ENCODE results near the gene MKX. TPM values are rescaled to one million over a fixed set of nuclear protein-coding genes. Genes with fewer than 3 reads are reported as not detected.

Gene MKX
- total RNA-seq, 4 donors from 2014 or later = 0.19 to 3.3 (median 1.4) TPM

- Histone ChIP-seq H3K36me3 (no peaks in the 10 kb centered on the region), H3K27me3 (no peaks in the 10 kb centered on the region), H3K9me3 (no peaks in the 10 kb centered on the region), H3K4me1 (peaks cover 0 to 8% (median 5%) of the 10 kb centered on the region in 3 donors), H3K27ac (no peak overlapping the region), H3K4me3 (no peak overlapping the region)
- TF ChIP-seq POLR2A (IDR thresholded peaks at IDR 0.05) (no peak), CTCF (IDR thresholded peaks at IDR 0.05) (no peak)
- no peak for DNase-seq
- 47 to 51% methylated on average over 5 to 6 of the region's 6 CpGs for WGBS, 2 donors
- intact Hi-C loops (cut with DNase I) = no loop called here
Measured at GRCh38 chr10:27678166-27678565, 67.5 kb downstream of the MKX start.

- H3K27me3 ChIP-seq = no peaks in the 10 kb centered on the region
- TF ChIP-seq POLR2A (IDR thresholded peaks at IDR 0.05) (no peak), CTCF (IDR thresholded peaks at IDR 0.05) (no peak)
- intact Hi-C loops (cut with DNase I) = no loop called here
- no peak overlapping the region for H3K4me3 ChIP-seq
- no peak overlapping the region for H3K27ac ChIP-seq
- H3K9me3 ChIP-seq = no peaks in the 10 kb centered on the region
- no peak for DNase-seq
- H3K4me1 ChIP-seq = no peaks in the 10 kb centered on the region
- H3K36me3 ChIP-seq = no peaks in the 10 kb centered on the region
Measured at GRCh38 chr10:27673065-27673464, 72.6 kb downstream of the MKX start.

- H3K4me1 ChIP-seq = no peaks in the 10 kb centered on the region
- intact Hi-C loops (cut with DNase I) = no loop called here
- TF ChIP-seq CTCF (IDR thresholded peaks at IDR 0.05) (no peak), POLR2A (IDR thresholded peaks at IDR 0.05) (no peak)
- DNase-seq = no peak
- no peaks in the 10 kb centered on the region for H3K27me3 ChIP-seq
- H3K9me3 ChIP-seq = no peaks in the 10 kb centered on the region
- no peak overlapping the region for H3K27ac ChIP-seq
- 63 to 72% methylated on average over 4 of the region's 4 CpGs for WGBS, 2 donors
- H3K36me3 ChIP-seq = no peaks in the 10 kb centered on the region
- no peak overlapping the region for H3K4me3 ChIP-seq
Measured at GRCh38 chr10:27671821-27672220, 73.8 kb downstream of the MKX start.

- H3K27ac ChIP-seq = no peak overlapping the region
- H3K9me3 ChIP-seq = no peaks in the 10 kb centered on the region
- 76 to 84% methylated on average over 5 of the region's 5 CpGs for WGBS, 2 donors
- H3K27me3 ChIP-seq = peaks cover 0 to 6% (median 0%) of the 10 kb centered on the region in 4 donors
- no peak overlapping the region for H3K4me3 ChIP-seq
- H3K36me3 ChIP-seq = no peaks in the 10 kb centered on the region
- H3K4me1 ChIP-seq = no peaks in the 10 kb centered on the region
- no peak for TF ChIP-seq CTCF (IDR thresholded peaks at IDR 0.05)
- no peak for TF ChIP-seq POLR2A (IDR thresholded peaks at IDR 0.05)
- intact Hi-C loops (cut with DNase I) = no loop called here
- DNase-seq = no peak
Measured at GRCh38 chr10:27664461-27664860, 81.2 kb downstream of the MKX start.

GRCh38 chr10:27663621-27664020 lies 82.0 kb downstream of the MKX start:
- no peak for TF ChIP-seq CTCF (IDR thresholded peaks at IDR 0.05)
- TF ChIP-seq POLR2A (IDR thresholded peaks at IDR 0.05) = no peak
- DNase-seq = no peak
- H3K36me3 ChIP-seq = no peaks in the 10 kb centered on the region
- no peaks in the 10 kb centered on the region for H3K4me1 ChIP-seq
- H3K27ac ChIP-seq = no peak overlapping the region
- H3K9me3 ChIP-seq = no peaks in the 10 kb centered on the region
- H3K4me3 ChIP-seq = no peak overlapping the region
- H3K27me3 ChIP-seq = peaks cover 0 to 6% (median 0%) of the 10 kb centered on the region in 4 donors
- intact Hi-C loops (cut with DNase I) = no loop called here
